ENCODE data around the gene GNMT. TPM values are rescaled to one million over a fixed set of nuclear protein-coding genes. Genes with fewer than 3 reads are reported as not detected.
"Not testable (repeated sequence)": the region's sequence is repeated elsewhere in the genome, so short reads cannot be mapped to it uniquely, and the experiment has no call there.

Gene GNMT
- total RNA-seq, 1 experiment from 2014 or later = not detected

DNA sequence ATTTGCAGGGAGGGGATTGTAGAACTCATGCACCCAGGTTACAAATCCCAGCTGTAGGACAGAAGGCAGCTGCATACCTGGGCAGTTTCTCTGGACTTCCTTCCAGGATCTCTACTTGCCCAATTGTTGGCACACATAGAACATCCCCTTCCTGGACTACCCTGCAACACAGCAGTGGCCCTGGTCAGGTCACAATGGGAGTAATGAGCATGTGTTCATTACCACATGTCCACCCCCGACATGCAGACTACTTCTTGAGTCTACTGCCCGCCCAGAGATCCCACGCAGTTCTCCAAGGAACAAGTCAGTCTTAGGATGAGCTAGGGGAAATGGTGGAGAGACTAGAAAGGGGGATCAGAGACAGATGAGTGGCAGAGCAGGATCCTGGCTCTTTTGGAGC lies 13.4 kb downstream of the GNMT start:
- DNase-seq (ENCODE audit: low read depth) = no peak

DNA sequence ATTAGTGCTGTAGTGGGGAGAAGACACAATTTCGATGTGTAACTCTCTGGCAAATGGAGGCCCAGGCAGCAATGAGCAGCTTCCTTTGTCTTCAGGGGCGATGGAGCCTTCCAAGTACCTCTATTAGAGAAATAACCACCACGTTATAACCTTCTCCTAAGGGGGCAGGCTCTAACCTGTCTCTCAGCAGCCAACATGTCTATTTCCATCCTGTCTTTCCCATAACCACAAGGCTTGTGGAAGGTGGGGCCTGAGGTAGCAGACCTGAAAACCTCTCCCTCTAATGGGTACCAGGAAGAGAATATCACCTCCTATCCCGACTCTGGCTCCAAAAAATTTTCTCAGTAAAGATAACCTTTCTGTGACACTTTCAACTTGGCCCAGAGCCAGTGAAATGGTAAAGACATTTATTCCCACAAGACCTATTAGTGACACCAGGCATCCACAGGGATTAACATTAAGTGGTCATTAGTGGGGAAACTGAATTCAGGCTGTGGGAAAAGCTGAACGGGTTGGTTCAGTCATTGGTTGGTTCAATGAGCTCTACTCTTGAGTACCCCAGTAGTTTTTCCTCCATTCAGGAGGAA lies 14.5 kb downstream of the GNMT start:
- no peak for DNase-seq (ENCODE audit: low read depth)

GRCh38 chr6:42978487-42978838 lies 17.9 kb downstream of the GNMT start:
- DNase-seq (ENCODE audit: low read depth) = no peak

DNA sequence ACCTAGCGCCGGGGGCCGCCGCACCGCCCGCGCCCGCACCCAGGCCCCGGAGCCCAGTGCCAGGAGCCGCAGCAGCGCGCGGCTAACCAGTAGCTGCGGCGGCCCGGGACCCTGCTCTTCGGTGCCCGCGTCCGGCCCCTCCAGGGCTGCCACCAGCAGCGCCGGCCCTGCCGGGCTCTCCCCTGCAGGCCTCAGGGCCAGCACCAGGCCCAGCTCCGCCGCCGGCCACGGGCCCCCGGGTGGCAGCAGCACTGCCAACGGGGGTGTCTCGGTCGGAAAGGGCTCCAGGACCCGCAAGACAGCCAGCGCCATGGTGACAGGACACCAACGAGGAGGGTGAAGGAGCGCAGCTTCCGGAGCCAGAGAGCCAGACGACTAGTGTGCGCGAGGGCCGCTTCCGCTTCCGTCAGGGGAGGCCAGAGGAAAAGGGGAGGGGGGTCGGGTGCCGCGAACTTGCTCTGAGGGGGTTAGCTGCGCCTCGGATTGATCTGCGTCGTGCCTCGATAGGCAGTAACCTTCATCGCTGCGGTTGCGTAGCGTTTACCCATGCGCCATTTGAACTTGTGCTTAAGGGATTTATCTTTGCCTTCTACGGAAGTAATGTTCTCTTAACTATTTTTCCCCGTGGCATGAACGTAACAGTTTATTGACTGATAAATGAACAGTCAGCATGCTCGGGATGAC lies 18.4 kb downstream of the GNMT start, which contains the start of gene PEX6:
PEX6 (minus strand) TSS at position 343 of the 684 bp plus-strand sequence; CDS start at position 312, 31 bp downstream.
- DNase-seq (ENCODE audit: low read depth) = peak; percentile 90

DNA sequence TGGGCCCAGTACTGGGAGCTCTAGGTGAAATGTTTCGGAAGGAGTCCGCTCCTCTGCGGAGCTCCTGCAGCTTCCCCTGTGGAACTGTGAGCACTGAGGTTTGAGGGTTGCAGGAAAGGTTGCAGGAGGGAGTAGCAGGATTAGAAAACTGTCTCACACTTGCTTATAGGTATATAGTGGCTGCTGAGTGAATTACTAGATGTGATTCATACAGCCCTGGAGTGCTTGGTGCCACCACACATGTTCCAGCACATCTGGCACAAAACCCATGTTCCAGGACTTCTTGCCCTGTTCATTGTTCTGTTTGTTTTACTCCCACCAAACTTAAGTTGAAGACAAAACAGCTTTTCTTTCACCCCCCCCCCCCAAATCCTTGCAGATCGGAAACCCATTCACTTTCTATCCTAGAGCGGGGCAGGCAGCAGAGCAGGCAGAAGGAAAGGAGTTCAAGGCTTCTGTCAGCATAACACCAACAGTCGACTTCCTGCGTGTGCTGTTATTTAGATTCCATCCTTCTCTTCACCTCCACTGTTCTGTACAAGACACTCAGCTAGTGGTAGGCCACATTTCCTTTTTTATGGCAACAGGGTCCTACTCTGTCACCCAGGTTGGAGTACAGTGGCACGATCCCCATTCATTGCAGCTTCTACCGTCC lies 19.1 kb downstream of the GNMT start:
- DNase-seq (ENCODE audit: low read depth) = peak; percentile 48

DNA sequence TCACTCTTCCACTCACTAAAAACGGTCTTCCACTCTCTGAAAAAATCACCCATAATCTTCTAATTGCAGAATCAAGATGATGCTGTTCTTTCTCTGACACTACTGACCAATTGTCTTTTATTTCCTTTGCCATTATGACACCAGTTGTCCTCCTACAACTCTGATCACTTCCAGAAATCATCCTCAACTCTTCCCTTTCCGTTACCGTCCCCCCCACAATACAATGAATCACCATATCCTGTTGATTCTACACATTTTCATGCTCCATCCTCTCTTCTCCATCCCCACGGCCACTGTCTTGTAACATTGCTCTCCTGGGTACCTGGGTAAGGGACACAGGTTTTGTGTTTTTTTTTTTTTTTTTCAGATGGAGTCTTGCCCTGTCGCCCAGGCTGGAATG lies 21.3 kb downstream of the GNMT start:
- no peak for DNase-seq (ENCODE audit: low read depth)

DNA sequence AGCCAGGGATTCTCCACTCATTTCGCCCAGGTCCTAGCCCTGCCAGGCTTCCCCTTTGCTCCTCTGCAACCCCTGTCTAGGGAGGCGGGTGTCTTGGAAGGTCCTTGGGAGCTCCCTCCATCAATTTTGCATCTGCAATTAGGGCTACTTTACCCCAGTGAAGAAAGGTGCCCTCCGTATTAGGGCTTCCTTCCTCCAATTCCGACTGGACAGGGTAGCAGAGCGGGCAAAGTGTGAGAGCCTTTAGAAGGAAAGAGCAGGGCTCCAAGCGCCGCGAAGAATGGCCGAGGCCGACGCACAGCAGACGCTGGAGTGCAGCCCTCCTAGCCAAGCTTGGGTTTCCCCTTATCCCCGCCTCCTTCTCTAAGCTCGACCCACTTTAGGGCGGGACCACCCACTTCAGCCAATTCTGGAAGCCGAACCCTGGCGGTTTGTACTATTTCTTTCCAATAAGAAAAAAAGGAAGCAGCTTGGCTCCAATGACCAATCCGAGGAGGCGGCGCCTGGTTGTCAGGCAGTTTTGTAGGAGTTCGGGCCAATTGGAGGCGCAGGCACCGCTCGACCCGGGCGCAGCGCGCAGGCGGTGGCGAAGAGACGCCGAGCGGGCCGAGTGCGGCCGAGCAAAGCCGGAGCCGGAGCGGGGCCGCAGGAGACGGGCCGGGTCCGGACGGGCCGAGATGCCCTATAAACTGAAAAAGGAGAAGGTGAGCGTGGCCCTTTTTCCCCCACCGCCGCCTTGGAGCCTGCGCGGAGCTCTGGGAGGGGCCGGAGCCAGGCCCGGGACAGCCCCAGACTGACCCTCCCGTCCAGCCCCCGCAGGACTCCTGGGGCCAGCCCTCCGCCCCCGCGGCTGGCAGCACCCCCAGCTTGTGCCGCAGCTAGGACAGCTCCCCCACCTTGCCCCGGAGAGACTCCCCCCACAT lies 23.7 kb downstream of the GNMT start, which contains the start of gene PPP2R5D:
PPP2R5D (plus strand) TSS at position 570 of the 923 bp plus-strand sequence; CDS start at position 678, 108 bp downstream.
- DNase-seq (ENCODE audit: low read depth) = peak; percentile 99

DNA sequence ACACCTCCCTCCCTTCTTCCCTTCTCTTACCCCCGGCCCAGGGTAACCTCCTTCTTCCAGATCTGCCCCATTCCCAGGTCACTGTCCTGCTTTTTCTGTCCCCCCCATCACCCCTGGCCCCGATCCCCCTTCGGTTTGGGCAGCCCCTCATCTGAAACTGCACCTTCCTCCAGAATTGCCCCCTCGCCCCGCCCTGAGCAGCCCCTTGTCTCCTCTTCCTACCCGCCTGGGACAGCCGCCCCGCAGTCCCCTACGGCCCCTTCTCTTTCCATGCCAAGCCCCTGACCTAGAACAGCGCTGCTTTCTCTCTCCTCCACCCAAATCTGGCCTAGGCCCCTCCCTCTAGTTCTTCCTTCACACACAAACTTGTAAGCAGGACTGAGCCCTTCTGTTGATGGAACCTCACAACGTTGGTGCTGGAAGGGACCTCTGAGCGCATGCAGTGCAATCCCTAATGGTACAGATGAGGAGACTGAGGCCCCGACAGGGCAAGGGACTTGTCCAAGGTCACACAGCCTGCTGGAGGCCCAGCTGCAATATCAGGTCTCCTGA lies 24.4 kb downstream of the GNMT start:
- no peak for DNase-seq (ENCODE audit: low read depth)

DNA sequence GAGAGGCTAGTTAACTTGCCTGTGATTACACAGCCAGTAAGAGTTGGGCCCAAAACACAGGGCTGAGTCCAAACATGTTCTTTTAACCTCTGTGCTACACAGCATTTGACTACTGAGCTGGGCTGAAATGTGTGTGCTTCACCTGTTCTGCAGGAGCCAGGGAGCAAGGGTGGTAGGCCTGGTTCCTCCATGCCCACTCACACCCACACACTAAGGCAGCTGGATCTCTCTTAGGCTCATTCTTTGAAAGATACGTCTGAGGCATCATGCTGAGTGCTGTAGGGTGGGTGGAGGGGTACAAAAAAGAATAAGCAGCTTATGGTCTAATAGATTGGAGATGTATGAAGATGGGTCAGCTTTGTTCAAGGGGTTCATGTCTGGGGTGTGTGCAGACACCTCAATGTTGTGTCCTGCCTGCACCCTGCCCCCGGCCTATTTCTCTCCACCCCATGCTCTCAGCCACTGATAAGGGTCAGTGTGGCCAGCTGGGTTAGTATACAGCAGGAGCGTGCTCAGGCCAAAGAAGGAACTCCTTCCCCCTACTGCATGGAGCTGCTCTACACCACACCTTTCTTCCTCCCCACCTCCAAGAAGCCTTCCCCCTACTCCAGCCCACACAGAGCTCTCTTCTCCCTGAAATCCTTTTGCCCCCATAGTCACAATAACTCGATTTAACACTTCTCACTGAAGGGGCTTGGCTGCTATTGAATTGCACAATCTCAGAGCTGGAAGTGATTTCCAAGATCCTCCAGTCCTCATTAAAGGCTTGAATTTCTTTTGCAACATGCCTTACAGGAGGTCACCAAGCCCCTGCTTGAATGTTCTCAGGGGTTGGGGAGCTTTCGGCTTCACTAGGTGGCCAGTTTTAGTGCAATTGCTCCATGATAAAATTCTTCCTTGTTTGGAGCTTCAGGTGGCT lies 27.2 kb downstream of the GNMT start:
- no peak for DNase-seq (ENCODE audit: low read depth)

GRCh38 chr6:42988486-42989020 lies 28.0 kb downstream of the GNMT start:
- peak; percentile 24 for DNase-seq (ENCODE audit: low read depth)

DNA sequence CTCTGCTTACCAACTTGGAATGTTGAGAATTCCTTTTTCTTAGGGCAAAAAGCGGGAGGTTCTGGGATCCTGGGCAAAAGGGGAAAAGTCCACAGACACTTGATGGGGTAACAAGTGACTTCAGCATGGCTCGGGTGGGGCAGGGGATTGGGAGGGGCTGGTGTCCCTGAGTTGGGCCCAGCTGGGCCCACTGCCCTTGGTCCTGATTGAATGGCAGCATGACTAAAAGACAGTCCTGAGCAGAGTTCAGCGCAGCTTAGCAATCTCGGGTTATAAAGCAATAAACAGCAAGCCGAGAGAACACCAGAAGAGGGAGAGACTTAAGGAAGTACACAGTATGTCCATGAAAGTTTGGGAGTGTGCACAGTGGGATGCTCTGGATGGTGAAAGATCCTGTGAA lies 29.4 kb downstream of the GNMT start:
- DNase-seq (ENCODE audit: low read depth) = no peak

- DNase-seq (ENCODE audit: low read depth) = no peak
Measured at GRCh38 chr6:42993445-42993844, 32.9 kb downstream of the GNMT start.

- no peak for DNase-seq (ENCODE audit: low read depth)
Measured at GRCh38 chr6:42996513-42996912, 36.0 kb downstream of the GNMT start.

- DNase-seq (ENCODE audit: low read depth) = not testable (repeated sequence)
Measured at GRCh38 chr6:42998205-42998604, 37.7 kb downstream of the GNMT start.

DNA sequence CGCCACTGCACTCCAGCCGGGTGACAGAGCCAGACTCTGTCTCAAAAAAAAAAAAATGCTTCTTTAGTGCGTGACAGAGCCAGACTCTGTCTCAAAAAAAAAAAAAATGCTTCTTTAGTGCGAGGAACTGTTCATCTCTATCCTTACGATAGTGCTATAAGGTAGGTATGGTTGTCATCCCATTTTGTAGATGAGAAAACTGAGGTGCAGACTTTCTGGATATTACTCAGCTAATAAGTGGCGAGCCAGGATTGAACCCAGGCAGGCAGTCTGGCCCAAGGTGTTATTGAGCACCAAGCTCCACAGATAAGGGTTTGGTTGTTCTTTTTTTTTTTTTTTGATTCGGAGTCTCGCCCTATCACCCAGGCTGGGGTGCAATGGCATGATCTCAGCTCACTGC lies 41.3 kb downstream of the GNMT start:
- no peak for DNase-seq (ENCODE audit: low read depth)

GRCh38 chr6:43005844-43006243 lies 45.3 kb downstream of the GNMT start:
- DNase-seq (ENCODE audit: low read depth) = no peak

DNA sequence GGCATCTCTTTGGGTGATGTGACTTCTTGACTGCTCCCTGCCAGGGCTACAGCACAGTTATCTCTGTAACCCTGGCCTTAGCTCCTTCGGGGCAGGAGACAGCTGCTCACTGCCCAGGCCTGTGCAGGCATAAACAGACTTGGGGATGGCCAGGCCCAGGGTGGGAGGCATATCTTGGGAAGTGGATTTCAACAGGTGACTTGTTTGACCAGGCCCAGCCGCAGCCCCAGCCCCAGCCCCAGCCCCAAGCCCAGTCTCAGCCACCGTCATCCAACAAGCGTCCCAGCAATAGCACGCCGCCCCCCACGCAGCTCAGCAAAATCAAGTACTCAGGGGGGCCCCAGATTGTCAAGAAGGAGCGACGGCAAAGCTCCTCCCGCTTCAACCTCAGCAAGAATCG lies 45.7 kb downstream of the GNMT start:
- DNase-seq (ENCODE audit: low read depth) = no peak

GRCh38 chr6:43007126-43007525 lies 46.6 kb downstream of the GNMT start:
- DNase-seq (ENCODE audit: low read depth) = no peak

GRCh38 chr6:43009124-43009523 lies 48.6 kb downstream of the GNMT start:
- DNase-seq (ENCODE audit: low read depth) = peak; percentile 21

- DNase-seq (ENCODE audit: low read depth) = no peak
Measured at GRCh38 chr6:43011207-43011606, 50.7 kb downstream of the GNMT start.

All from HT1080 (cell line).